NCI-H446 treated with DMSO at 0.1 percent for 48 hours (cell line): ENCODE data around the gene NPIPB8.
"Not testable (repeated sequence)": the region's sequence is repeated elsewhere in the genome, so short reads cannot be mapped to it uniquely, and the experiment has no call there.

ENCODE experiments used
- DNase-seq: peaks from one replicate; lab custom pipeline; 2025; lab: John Stamatoyannopoulos, UW

NPIPB8 gene

DNA sequence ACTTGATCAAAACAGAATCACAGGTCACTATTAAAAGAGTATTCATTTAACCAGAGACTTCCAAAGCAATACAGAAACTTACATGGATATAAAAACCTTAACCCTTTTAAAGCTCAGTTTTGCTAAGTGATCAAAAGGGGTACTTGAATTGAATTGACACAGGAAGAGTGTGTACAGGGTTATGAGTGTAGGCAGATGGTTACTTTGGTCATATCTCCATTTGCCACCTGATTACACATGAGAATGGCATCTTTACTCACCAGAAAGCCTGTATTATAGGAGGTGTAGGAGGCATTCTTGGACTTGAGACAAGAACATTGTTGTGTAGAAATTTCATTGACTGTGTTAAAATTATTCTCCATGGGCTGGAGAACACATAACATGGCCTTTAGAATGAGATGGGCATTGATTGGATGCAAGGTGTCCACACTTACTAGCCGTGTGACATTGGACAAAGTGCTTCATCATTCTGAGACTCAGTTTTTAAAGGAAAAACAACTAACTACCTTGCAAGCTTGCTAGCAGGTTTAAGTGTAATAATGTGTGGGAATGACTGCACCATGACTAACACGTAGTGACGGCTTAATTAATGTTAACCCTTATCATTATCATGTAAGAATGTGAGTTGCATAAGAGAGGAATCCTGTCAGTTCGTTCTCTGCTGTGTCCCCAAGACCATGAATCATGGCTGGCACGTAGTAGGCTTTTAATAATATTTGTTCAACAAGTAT lies 1.6 kb upstream of the NPIPB8 start:
- not testable (repeated sequence) for DNase-seq

DNA sequence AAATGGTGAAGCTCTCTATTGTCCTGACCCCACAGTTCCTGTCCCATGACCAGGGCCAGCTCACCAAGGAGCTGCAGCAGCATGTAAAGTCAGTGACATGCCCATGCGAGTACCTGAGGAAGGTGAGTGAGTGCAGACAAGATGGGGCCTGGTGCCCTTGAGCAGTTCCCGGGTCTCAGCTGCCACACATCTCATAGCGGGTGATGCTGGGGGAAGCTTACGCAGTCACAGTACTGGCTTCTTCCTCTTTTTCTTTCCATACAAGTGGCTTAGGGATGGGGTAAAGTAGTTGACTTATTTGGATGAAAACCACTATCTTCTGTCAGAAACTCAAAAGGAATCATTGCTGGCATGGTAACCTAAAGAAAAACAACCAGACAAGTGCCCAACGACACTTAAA lies 494 bp downstream of the NPIPB8 start:
- not testable (repeated sequence) for DNase-seq

DNA sequence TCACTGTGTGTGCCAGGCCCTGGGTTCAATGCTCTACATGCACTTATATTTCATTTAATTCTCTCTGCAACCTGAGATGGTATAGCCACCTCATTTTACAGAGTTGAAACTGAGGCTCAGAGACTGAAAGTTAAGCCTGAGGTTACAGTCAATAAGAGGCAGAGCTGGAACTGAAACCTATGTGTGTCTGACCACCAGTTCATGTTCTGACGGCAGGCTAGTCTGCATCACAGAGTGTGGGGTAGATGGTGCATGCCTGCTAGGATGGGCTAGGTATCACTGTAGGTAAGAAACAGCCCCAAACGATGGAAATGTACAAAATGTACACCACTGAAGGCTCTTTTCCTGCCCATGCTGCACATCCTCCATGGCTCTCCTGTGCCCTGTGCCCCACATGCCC lies 2.1 kb downstream of the NPIPB8 start:
- DNase-seq, result not testable (repeated sequence)

DNA sequence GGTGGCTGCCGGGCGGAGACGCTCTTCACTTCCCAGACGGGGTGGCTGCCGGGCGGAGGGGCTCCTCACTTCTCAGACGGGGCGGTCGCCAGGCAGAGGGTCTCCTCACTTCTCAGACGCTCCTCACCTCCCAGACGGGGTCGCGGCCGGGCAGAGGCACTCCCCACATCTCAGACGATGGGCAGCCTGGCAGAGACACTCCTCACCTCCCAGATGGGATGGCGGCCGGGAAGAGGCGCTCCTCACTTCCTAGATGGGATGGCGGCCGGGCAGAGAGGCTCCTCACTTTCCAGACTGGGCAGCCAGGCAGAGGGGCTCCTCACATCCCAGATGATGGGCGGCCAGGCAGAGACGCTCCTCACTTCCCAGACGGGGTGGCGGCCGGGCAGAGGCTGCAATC lies 28.4 kb downstream of the NPIPB8 start:
- DNase-seq, result not testable (repeated sequence)

DNA sequence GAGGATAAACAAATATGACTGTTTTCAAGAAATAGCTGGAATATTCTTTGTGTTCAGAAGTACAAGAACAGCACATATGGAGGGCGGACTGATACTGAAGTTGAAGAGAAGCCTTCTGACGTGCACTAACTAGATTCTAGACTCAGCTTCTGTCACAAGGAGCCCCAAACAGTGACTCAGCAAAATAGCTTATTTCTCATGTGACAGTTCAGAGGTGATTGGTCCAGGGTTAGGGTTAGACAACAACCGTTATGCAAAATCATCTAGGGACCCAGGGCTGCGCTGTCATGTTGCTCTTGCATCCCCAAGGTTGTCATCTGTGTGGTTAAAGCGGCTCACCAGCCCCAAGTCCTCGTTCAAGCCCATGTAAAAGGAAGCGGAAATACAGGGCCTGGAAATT lies 29.6 kb downstream of the NPIPB8 start:
- not testable (repeated sequence) for DNase-seq

DNA sequence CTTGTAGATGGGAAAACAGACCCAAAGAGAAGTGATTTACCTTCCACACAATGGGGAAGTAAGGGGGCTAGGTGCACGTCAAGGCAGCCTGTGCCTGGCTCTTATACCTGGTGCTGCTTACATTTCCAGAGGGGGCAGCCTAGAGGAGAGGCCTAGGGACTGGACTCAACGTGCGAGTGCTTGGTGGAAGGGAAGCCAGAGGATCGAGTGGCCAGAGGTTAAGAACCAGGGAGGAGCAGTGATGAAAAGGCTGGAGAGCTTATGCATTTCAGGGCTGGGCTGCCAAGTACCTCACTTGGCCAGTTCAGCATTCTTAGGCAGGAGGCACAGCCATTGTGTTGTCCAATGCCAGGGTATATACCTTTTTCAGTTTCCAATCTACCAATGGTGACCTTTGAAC lies 30.3 kb downstream of the NPIPB8 start:
- DNase-seq, result not testable (repeated sequence)

DNA sequence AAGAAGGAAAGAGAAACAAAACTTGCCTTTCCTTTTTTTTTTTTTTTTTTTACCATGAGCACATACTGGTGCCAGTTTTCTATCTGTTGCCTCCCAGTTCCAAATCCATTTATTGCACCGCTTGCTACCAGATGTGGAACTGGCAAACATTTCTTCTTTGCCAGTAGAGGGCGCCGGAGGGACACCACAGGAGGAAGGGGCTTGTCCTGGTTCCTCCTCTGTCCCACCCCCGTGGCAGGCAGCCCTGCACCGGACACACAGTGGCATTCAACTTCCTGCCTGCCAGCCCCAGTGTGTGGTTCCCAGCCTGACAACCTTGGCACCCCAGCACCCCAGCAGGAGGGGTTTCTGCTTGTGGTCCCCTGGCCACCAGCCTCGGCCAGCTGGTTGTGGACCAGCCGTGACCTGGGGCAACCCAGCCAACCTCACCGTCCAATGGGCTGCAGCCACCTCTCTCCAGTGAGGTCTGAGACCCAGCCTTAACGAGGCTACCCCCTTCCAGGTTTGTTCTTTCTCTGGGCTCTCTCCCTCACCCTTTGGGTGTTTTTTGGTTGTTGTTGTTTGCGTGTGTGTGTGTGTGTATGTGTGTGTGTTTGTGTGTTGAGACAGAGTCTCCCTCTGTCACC lies 50.6 kb downstream of the NPIPB8 start:
- not testable (repeated sequence) for DNase-seq

DNA sequence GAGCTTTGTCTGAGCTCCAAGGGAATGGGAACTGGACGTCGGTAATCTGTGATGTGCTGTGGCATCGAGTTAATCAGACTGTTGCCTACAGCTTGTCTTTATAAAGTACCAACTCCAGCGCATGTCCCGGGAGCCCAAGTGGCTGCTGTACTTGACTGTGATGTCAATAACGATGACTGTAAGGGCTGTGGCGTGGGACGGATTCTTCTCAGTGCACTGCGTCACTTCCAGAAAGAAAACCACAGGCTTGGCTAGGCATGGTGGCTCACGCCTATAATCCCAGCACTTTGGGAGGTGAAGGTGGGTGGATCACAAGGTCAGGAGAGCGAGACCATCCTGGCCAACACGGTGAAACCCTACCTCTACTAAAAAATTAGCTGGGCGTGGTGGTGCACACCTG lies 51.6 kb downstream of the NPIPB8 start:
- DNase-seq, result not testable (repeated sequence)

DNA sequence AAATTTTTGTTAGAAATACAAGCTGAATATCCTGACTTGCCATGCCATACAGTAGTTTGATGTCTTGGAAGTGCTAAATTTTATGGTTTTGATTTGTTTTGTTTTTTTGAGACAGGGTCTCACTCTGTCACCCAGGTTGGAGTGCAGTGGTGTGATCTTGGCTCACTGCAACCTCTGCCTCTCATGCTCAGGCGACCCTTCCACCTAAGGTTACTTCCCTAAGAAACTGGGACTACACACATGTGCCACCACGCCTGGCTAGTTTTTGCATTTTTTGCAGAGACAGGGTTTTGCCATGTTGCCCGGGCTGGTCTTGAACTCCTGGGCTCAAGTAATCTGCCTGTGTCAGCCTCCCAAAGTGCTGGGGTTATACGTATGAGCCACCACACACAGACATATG lies 53.9 kb downstream of the NPIPB8 start:
- not testable (repeated sequence) for DNase-seq

DNA sequence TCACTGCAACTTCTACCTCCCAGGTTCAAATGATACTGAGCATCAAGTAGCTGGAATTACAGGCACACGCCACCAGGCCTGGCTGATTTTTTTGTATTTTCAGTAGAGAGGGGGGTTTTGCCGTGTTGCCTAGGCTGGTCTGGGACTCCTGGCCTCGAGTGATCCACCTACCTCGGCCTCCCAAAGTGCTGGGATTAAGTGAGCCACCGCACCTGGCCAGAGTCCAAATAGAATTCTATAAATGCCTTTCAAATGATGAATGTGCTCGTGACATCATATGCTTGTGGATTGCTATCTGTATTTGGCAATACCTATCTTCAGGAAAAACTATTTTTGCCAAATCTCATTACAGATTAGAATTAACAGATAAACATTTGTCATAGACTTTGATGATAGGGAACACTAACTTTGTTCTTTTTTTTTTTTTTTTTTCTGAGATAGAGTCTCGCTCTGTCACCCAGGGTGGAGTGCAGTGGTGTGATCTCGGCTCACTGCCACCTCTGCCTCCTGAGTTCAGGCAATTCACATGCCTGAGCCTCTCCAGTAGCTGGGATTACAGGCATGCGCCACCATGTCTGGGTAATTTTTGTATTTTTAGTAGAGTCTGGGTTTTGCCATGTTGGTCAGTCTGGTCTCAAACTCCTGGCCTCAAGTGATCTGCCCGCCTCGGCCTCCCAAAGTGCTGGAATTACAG lies 55.5 kb downstream of the NPIPB8 start:
- DNase-seq, result not testable (repeated sequence)

DNA sequence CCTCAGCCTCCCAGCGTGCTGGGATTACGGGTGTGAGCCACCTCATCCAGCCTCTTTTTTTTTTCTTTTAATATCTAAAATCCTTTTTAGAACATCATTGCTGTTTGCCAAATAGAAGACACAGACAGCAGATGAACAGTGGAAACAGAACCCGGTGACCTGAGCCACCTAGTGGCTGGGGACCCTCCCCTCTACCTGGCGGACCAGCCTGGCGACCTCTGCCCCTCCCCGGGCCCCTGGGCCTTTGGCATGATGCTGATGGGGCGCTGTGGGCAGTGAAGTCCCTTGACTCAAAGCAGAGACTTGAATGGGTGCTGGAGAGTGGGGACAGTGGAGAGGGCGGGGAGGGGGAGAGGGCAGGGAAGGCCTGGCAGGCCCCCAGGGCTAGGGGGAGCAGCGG lies 61.9 kb downstream of the NPIPB8 start:
- DNase-seq, result not testable (repeated sequence)

DNA sequence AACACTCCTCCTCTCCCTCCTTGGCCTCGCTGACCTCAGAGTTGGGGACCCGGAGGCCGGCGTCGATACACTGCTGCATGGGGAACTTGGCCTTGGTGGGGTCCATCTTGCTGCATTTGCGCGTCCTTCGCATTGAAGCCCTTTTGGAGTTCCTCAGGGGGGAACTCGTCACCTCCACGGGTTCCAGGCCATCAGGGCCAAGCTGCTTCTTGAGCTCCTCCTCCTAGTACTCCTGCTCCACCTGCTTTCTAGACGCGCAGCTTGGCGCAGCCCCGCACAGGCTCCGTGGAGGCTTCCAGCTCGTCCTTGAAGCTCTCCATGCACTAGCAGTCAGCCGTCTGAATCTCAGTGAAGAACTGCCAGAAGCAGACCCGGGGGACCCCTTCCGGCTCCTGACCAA lies 62.5 kb downstream of the NPIPB8 start:
- not testable (repeated sequence) for DNase-seq

DNA sequence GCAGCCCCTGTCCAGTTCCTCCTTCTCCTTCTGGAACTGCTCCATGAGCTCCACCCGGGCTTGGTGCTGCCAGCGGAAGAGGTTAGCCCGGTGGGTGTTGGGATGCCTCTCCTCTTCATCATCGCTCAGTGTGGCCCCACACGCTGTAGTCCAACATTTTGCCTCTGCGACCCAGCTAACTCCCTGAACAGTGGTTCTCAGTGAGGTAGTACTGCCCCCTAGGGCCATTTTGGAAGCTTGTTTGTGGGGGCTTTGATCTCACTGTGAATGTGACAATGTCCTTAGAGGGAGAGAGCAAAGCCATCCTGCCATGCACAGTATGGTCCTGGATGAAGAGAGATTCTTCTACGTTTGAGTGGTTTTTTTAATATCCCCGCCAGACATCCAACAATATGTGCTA lies 63.5 kb downstream of the NPIPB8 start:
- DNase-seq, result not testable (repeated sequence)

DNA sequence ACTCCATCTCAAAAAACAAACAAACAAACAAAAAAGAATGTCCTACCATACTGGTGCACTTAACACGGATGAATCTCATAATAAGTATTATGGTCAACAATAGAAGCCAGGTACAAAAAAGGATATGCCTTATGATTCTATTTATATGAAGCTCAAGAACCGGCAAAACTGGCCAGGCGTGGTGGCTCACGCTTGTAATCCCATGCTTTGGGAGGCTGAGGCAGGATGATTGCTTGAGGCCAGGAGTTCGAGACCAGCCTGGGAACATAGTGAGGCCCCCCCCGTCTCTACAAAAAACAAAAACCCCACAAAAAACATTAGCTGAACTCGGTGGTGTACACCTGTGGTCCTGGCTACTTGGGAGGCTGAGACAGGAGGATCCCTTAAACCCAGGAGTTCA lies 66.4 kb downstream of the NPIPB8 start:
- not testable (repeated sequence) for DNase-seq
